ENCODE data around the gene ITPR1. TPM values are rescaled to one million over a fixed set of nuclear protein-coding genes. Genes with fewer than 3 reads are reported as not detected.
A peak's percentile ranks its signal among the peaks of the same experiment; 100 is the strongest.

The ITPR1 gene
- polyA plus RNA-seq, 1 of the 3 experiments (the other 2 are of a cell fraction): 5.9 TPM

DNA sequence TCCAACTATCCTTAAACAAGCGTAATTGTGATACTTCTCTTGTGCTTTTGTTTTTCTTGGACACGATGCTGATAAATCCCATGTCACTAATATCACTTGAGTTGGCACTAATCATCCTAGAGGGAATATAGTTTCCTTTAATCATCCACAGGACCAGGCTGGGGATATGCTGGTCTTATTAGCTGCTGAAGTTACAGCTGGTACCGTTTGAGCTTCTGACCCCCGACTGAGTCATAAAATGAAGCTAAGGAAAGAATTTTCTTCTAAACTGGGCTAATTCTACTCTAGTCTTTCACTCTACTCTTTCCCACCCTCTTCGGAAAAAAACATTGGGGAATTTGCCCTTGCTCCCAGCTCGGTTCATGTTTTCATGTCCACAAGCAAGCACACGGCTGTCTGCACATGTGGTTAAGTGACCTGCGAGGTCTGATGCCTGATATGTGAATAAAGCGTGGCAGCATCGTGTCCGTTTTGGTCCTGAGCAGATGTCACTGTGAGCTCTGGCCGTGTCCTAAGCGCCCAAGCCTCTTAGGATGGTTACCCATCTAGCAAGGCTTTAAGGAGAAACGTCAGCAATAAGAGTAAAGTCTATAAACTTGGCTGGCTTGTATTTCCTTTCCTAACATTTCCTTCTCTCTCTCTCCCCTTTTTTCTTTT is 223.7 kb downstream of the ITPR1 start:
- TF ChIP-seq TCF12 (IDR thresholded peaks at IDR 0.05) (peak; percentile 50; the same call in 1 of the 2 replicates), FOXM1 (IDR thresholded peaks at IDR 0.05; ENCODE audit: low read depth) (no peak), EP300 (IDR thresholded peaks at IDR 0.05; ENCODE audit: borderline replicate concordance in 1 of 2, low read depth in 1 of 2, low read length in 1 of 2) (no peak), SIN3A (IDR thresholded peaks at IDR 0.05; ENCODE audit: borderline replicate concordance, low read depth, low read length) (no peak), YY1 (IDR thresholded peaks at IDR 0.05; ENCODE audit: low read depth) (no peak), TEAD4 (IDR thresholded peaks at IDR 0.05; ENCODE audit: borderline replicate concordance, insufficient read depth) (no peak), GATA2 (CRISPR knock-in tag; IDR thresholded peaks at IDR 0.05) (no peak)
- TF ChIP-seq, protein P1, sequence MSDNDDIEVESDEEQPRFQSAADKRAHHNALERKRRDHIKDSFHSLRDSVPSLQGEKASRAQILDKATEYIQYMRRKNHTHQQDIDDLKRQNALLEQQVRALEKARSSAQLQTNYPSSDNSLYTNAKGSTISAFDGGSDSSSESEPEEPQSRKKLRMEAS (IDR thresholded peaks at IDR 0.05; ENCODE audit: low read depth): no peak
- ChIA-PET CTCF (interaction anchor here (0.8 to 13.0 kb wide), 7 partner anchors 10 to 405 kb away, joined by 3 to 277 read pairs (median 11); partner anchors contain the start of gene BHLHE40), POLR2A (no interaction called here)
- no peaks in the 10 kb centered on the region for H3K9me3 ChIP-seq
- no peak for DNase-seq
- peaks cover 28 to 42% of the 10 kb centered on the region in 2 experiments for H3K4me1 ChIP-seq (ENCODE audit: control insufficient read depth in 1 of 2, insufficient read depth in 2 of 2, low read depth in 1 of 2, low read length in 1 of 2)
- no peaks in the 10 kb centered on the region for H3K9me2 ChIP-seq
- H3K27me3 ChIP-seq (ENCODE audit: insufficient read depth): no peaks in the 10 kb centered on the region
- H3K36me3 ChIP-seq (replicated peaks in 1 of 2; ENCODE audit: control insufficient read depth in 1 of 2, insufficient read depth in 2 of 2, low read length in 1 of 2): peaks cover 0 to 11% of the 10 kb centered on the region in 2 experiments
- H2AFZ ChIP-seq (ENCODE audit: low read depth): no peak overlapping the region
- peak overlapping the region; percentile 66 to 72 for H3K27ac ChIP-seq (ENCODE audit: low read depth in 2 of 2, low read length in 1 of 2)
- no peaks in the 10 kb centered on the region for H4K20me1 ChIP-seq (ENCODE audit: insufficient read depth)
- no peak overlapping the region for H3K4me3 ChIP-seq (ENCODE audit: low read depth in 2 of 2, low read length in 1 of 2)
- 69% methylated on average over 14 of the region's 14 CpGs for WGBS (ENCODE audit: low lambda C conversion rate)
- H3F3A ChIP-seq (replicated peaks; ENCODE audit: insufficient read depth): peaks cover 16% of the 10 kb centered on the region
- H3K9ac ChIP-seq: no peak overlapping the region
- H3K79me2 ChIP-seq (ENCODE audit: insufficient read depth): no peaks in the 10 kb centered on the region
- H3K4me2 ChIP-seq: peak overlapping the region; percentile 31; the same call in 1 of the 2 replicates

DNA sequence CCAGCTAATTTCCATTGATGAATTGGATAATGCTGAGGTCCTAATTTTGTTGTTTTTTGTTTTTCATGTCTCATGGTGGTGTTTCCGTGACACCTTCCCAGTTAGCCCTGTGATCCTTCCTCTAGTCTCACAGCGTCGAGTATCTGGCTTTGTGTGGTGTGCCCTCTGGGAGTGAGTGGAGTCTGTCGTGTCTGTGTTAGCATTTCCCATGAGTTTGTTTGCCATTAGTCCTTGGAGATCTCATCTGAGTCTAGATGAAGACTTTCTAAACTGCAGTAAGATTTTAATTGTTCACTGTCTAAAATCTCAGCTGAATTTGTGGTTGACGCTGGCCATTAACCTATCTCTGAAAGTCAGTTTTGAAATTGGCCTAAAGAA is 224.2 kb downstream of the ITPR1 start:
- H3K79me2 ChIP-seq (ENCODE audit: insufficient read depth): no peaks in the 10 kb centered on the region
- ChIA-PET CTCF (interaction anchor here (1.0 to 13.0 kb wide), 5 partner anchors 9 to 341 kb away, joined by 3 to 277 read pairs (median 22); partner anchors contain the start of gene BHLHE40), POLR2A (no interaction called here)
- DNase-seq: no peak
- 96% methylated on average over 5 of the region's 5 CpGs for WGBS (ENCODE audit: low lambda C conversion rate)
- H3K9ac ChIP-seq: no peak overlapping the region
- H3K4me3 ChIP-seq (ENCODE audit: low read depth in 2 of 2, low read length in 1 of 2): no peak overlapping the region
- peak overlapping the region; percentile 66 to 72; a peak in 3 of 4 replicates for H3K27ac ChIP-seq (ENCODE audit: low read depth in 2 of 2, low read length in 1 of 2)
- H3F3A ChIP-seq (replicated peaks; ENCODE audit: insufficient read depth): peaks cover 22% of the 10 kb centered on the region
- no peaks in the 10 kb centered on the region for H4K20me1 ChIP-seq (ENCODE audit: insufficient read depth)
- no peaks in the 10 kb centered on the region for H3K9me3 ChIP-seq
- H3K27me3 ChIP-seq (ENCODE audit: insufficient read depth): no peaks in the 10 kb centered on the region
- H3K4me1 ChIP-seq (ENCODE audit: control insufficient read depth in 1 of 2, insufficient read depth in 2 of 2, low read depth in 1 of 2, low read length in 1 of 2): peaks cover 33 to 42% of the 10 kb centered on the region in 2 experiments
- TF ChIP-seq JUND (IDR thresholded peaks at IDR 0.05) (no peak), EZH2phosphoT487 (IDR thresholded peaks at IDR 0.05; ENCODE audit: borderline replicate concordance, low read depth) (no peak), MEF2A (IDR thresholded peaks at IDR 0.05; ENCODE audit: borderline replicate concordance, low read depth) (no peak), FOXJ3 (CRISPR knock-in tag; IDR thresholded peaks at IDR 0.05) (no peak), RFX5 (IDR thresholded peaks at IDR 0.05; ENCODE audit: low read length) (no peak), POLR2AphosphoS5 (IDR thresholded peaks at IDR 0.05; ENCODE audit: low read depth, low read length) (no peak), CHD2 (IDR thresholded peaks at IDR 0.05; ENCODE audit: low read length, partially characterized antibody) (no peak), YY1 (IDR thresholded peaks at IDR 0.05; ENCODE audit: low read depth) (no peak), RXRA (IDR thresholded peaks at IDR 0.05; ENCODE audit: borderline replicate concordance, low read depth) (no peak)
- H3K36me3 ChIP-seq (replicated peaks in 1 of 2; ENCODE audit: control insufficient read depth in 1 of 2, insufficient read depth in 2 of 2, low read length in 1 of 2): peaks cover 0 to 10% of the 10 kb centered on the region in 2 experiments
- no peak overlapping the region for H2AFZ ChIP-seq (ENCODE audit: low read depth)
- 0 out of 2 replicates have a peak overlapping the region, but pooled peaks have one; percentile 31 for H3K4me2 ChIP-seq
- H3K9me2 ChIP-seq: no peaks in the 10 kb centered on the region

All from SK-N-SH (cell line).